T-cell (primary cell): ENCODE data around the gene IGDCC3. TPM values are rescaled to one million over a fixed set of nuclear protein-coding genes. Genes with fewer than 3 reads are reported as not detected.

Source experiments
- ATAC-seq, 4 experiments: fragments of 200-7000 bp in 3 of 4; fragments of 150-1000 bp in 1 of 4; cut with Tn5 transposase; replicated peaks in 1 of 4; 1 replicate in 3 of 4; 2 replicates in 1 of 4; pipeline ENCODE4 v1.10.0; 2021; ENCODE audit warnings: moderate library complexity in 3 of 4, mild to moderate bottlenecking in 2 of 4, moderate number of reproducible peaks in 1 of 4
- CTCF ChIA-PET, 2 donors: fragments of 300-600 bp; sonication (Branson Sonifier 250); formaldehyde crosslinking; loops; one replicate each; lab custom pipeline; 2022; ENCODE audit warnings: antibody characterized with exemption in 2 of 2; lab: Charles Lee
- POLR2A ChIA-PET, 2 donors: fragments of 300-600 bp; sonication (Branson Sonifier 250); formaldehyde crosslinking; loops; one replicate each; lab custom pipeline; 2022; ENCODE audit warnings: antibody characterized with exemption in 2 of 2; lab: Charles Lee
- DNase-seq, 35 experiments: peaks; one replicate each; pipeline versions ENCODE4 v3.0.0 to v3.0.0-alpha.2; 2013 to 2023
- H3K27ac ChIP-seq: one replicate; pipeline ENCODE4 v1.5.1; 2013; ENCODE audit warnings: low read length
- H3K27me3 ChIP-seq, 2 experiments: replicated peaks in 1 of 2; 1 replicate in 1 of 2; 2 replicates in 1 of 2; pipeline versions ENCODE4 v1.6.1 to v1.7.0; 2013; ENCODE audit warnings: low read length in 1 of 2, mixed read lengths in 1 of 2; ENCODE audit not compliant: control insufficient read depth in 2 of 2, insufficient read depth in 2 of 2; ENCODE audit errors: extremely low read depth in 1 of 2
- H3K36me3 ChIP-seq, 2 donors: 1 replicate in 1 of 2; 2 replicates in 1 of 2; pipeline versions ENCODE4 v1.6.1 to v1.7.0; 2013; ENCODE audit warnings: low read length in 1 of 2; ENCODE audit not compliant: control insufficient read depth in 2 of 2, insufficient read depth in 1 of 2; ENCODE audit errors: extremely low read depth in 1 of 2
- H3K4me1 ChIP-seq, 2 experiments: 1 replicate in 1 of 2; 2 replicates in 1 of 2; pipeline versions ENCODE4 v1.6.1 to v1.7.0; 2013; ENCODE audit warnings: low read length in 2 of 2, mixed read lengths in 1 of 2; ENCODE audit not compliant: insufficient read depth in 2 of 2, control insufficient read depth in 1 of 2; ENCODE audit errors: extremely low read depth in 1 of 2
- H3K4me3 ChIP-seq, 2 donors: 1 replicate in 1 of 2; 2 replicates in 1 of 2; pipeline versions ENCODE4 v1.5.1 to v1.7.0; 2013; ENCODE audit warnings: mild to moderate bottlenecking in 2 of 2, low read length in 1 of 2, moderate library complexity in 1 of 2; ENCODE audit not compliant: control insufficient read depth in 1 of 2; ENCODE audit errors: extremely low read depth in 1 of 2
- H3K9me3 ChIP-seq: 2 replicates; pipeline ENCODE4 v1.7.0; 2013
- H3K27ac Mint-ChIP-seq, 2 donors: one replicate each; pipeline ENCODE4 v1.8.0; 2020 to 2021; ENCODE audit warnings: mild to moderate bottlenecking in 2 of 2, mixed read lengths in 2 of 2
- H3K27me3 Mint-ChIP-seq, 2 donors: one replicate each; pipeline ENCODE4 v1.8.0; 2021 to 2022; ENCODE audit warnings: mixed read lengths in 2 of 2
- H3K36me3 Mint-ChIP-seq: one replicate; pipeline ENCODE4 v1.8.0; 2021; ENCODE audit warnings: mixed read lengths
- H3K4me1 Mint-ChIP-seq, 3 donors: one replicate each; pipeline ENCODE4 v1.8.0; 2020 to 2022; ENCODE audit warnings: mixed read lengths in 3 of 3, mild to moderate bottlenecking in 1 of 3
- H3K4me3 Mint-ChIP-seq, 3 donors: one replicate each; pipeline ENCODE4 v1.8.0; 2020 to 2022; ENCODE audit warnings: mild to moderate bottlenecking in 3 of 3, mixed read lengths in 3 of 3, moderate library complexity in 3 of 3
- H3K9me3 Mint-ChIP-seq, 3 donors: one replicate each; pipeline ENCODE4 v1.8.0; 2020 to 2022; ENCODE audit warnings: mixed read lengths in 3 of 3
- WGBS: methylation state at CpG from one replicate; pipeline ENCODE4 v1.1.5; 2013; ENCODE audit warnings: missing lambda C conversion rate; ENCODE audit not compliant: insufficient coverage; 5-methylcytosine and 5-hydroxymethylcytosine counted together
- total RNA-seq, 35 experiments: library from RNA in 6 of 35; stranded (reverse) in 6 of 35; fragments of 120-200 nt in 1 of 35; gene quantifications; one replicate each; pipeline versions ENCODE4 v1.2.1 to v1.2.4 and lab custom pipeline; 2013 to 2026

The IGDCC3 gene
- total RNA-seq, 5 donors from 2014 or later (not counting 1 experiment from before 2014, with no cell fraction given) = 0.06 TPM; not detected in 4

DNA sequence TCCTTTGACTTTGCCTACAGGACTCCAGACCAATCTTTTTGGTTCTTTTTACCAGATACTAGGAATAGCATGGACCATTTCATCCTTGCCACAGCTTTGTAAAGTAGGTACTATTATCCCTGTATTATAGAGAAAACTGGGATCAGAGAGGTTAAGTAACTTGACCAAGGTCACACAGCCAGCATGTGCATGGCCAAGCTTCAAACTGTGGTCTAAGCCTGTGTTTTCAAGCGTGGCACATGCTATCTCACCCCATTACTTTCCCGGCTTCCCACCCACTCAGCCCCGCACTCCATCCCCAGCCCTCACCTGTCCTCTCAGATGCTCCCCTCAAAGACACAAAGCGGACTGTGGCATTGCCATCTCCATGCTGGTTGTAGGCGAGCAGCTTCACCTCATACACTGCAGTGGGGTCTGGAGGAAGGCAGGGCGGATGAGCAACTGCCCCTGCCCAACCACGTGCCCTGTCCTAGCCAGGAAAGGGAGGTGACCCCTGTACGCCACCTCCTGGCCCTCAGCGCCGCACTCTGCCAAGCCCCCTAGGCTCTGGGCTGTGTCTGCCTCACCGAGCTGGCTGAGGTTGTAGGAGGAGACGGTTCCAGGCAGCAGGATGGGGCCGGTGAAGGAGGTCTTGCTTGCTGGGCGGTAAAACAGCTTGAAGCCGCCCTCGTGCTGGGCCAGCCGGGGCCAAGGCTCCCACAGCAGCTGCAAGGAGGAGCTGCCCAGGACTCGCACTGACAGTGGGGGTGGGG is 47.6 kb downstream of the IGDCC3 start:
- DNase-seq = no peak
- Mint-ChIP-seq H3K27ac (no peak overlapping the region), H3K4me3 (no peak overlapping the region), H3K9me3 (no peaks in the 10 kb centered on the region), H3K36me3 (no peaks in the 10 kb centered on the region), H3K27me3 (peaks cover 5 to 10% of the 10 kb centered on the region in 2 donors), H3K4me1 (no peaks in the 10 kb centered on the region)
- peaks cover 0 to 72% of the 10 kb centered on the region in 2 experiments for H3K27me3 ChIP-seq
- no peak for ATAC-seq
- H3K4me1 ChIP-seq = no peaks in the 10 kb centered on the region
- no peak overlapping the region for H3K4me3 ChIP-seq
- H3K27ac ChIP-seq = no peak overlapping the region
- no peaks in the 10 kb centered on the region for H3K9me3 ChIP-seq
- 81% methylated on average over 10 of the region's 18 CpGs for WGBS
- ChIA-PET POLR2A (no interaction called here), CTCF (interaction anchor here in 1 of 2 donors (0.6 kb wide), 1 partner anchor 113 kb away, joined by 3 read pairs; no protein-coding TSS in a partner anchor)
- H3K36me3 ChIP-seq = no peaks in the 10 kb centered on the region

DNA sequence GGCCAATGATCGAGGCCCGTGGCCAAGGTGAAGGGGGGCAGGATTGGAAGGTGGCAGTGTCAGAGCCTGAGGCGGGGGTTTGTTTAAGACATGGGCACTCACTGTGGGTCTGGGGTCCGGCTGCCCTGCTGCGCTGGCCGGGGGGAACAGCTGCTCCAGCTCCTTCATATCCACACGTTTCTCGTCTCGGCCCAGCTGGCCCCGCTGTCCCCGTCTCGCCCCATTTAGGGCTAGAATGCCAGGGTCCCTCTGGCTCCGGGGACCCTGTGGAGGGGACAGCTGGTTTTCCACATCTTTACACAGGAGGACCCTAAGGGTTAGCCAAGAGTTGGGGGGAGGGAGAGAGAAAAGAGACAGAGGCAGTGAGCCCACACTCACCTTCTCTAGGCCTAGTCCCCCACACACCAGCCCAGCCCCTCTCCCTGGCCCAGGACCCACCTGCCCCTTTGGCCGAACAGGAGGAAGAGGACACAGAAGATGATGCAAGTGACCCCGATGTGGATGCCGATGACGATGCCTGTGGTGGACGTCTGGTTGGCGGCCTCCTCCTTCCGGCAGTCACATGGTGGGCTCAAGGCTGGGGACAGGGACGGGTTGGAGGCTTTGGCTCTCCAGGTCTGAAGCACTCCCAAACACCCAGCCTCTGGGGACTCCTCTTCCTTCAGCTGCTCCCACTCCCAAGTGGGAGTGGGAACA is 48.4 kb downstream of the IGDCC3 start:
- no peaks in the 10 kb centered on the region for H3K9me3 Mint-ChIP-seq
- Histone ChIP-seq H3K27ac (no peak overlapping the region), H3K9me3 (no peaks in the 10 kb centered on the region), H3K4me3 (no peak overlapping the region), H3K4me1 (no peaks in the 10 kb centered on the region), H3K36me3 (no peaks in the 10 kb centered on the region), H3K27me3 (peaks cover 0 to 67% of the 10 kb centered on the region in 2 experiments)
- H3K4me1 Mint-ChIP-seq = no peaks in the 10 kb centered on the region
- peaks cover 5 to 10% of the 10 kb centered on the region in 2 donors for H3K27me3 Mint-ChIP-seq
- no peak overlapping the region for H3K4me3 Mint-ChIP-seq
- POLR2A ChIA-PET = no interaction called here
- WGBS = 83% methylated on average over 5 of the region's 21 CpGs
- no peak for DNase-seq
- CTCF ChIA-PET = no interaction called here
- ATAC-seq = no peak
- H3K36me3 Mint-ChIP-seq = no peaks in the 10 kb centered on the region
- no peak overlapping the region for H3K27ac Mint-ChIP-seq

DNA sequence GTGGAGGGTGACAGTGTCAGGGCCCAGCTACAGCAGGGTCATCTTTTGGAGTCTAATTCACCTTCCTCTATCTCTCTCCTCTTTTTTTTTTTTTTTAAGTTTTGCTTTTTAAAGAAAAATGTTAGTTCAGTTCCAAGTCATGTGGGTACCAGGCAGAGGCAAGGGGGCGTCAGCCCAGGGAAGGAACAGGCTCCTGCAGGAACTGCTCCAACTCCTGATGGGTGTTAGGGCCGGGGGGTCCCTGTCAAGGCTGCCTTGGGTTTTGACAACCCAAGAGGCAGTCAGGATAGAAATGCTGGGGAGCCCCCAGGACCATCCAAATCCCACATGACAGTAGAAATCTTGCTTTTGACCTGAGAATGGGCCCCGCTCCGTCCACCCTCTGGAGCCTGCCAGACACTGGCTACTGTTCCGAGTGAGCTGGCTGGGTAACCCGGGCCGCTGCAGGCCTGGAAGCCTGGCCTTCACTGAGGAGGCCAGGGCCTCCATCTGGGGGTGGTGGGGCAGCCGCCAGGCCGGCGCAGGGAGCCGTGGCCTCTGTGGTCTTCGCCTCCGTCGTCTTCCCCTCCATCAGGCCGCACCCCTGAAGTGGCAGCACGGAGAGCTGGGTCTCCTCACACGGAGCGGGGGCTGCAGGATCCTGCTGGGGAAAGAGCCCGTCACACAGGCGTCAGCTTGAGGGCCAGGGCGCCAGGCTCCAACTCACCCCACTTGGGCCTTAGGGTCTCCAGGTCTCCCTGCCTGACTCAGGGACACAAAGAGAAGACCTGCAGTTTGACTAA is 49.1 kb downstream of the IGDCC3 start:
- H3K9me3 Mint-ChIP-seq = no peaks in the 10 kb centered on the region
- no peaks in the 10 kb centered on the region for H3K9me3 ChIP-seq
- H3K4me1 ChIP-seq = no peaks in the 10 kb centered on the region
- ATAC-seq = no peak
- H3K27me3 Mint-ChIP-seq = peaks cover 5% of the 10 kb centered on the region in 2 donors
- no peak overlapping the region for H3K4me3 ChIP-seq
- H3K27ac Mint-ChIP-seq = no peak overlapping the region
- H3K36me3 Mint-ChIP-seq = no peaks in the 10 kb centered on the region
- ChIA-PET POLR2A (no interaction called here), CTCF (no interaction called here)
- H3K4me3 Mint-ChIP-seq = no peak overlapping the region
- no peak overlapping the region for H3K27ac ChIP-seq
- peaks cover 0 to 66% of the 10 kb centered on the region in 2 experiments for H3K27me3 ChIP-seq
- no peaks in the 10 kb centered on the region for H3K36me3 ChIP-seq
- DNase-seq = no peak
- no peaks in the 10 kb centered on the region for H3K4me1 Mint-ChIP-seq
- 83% methylated on average over 20 of the region's 21 CpGs for WGBS

DNA sequence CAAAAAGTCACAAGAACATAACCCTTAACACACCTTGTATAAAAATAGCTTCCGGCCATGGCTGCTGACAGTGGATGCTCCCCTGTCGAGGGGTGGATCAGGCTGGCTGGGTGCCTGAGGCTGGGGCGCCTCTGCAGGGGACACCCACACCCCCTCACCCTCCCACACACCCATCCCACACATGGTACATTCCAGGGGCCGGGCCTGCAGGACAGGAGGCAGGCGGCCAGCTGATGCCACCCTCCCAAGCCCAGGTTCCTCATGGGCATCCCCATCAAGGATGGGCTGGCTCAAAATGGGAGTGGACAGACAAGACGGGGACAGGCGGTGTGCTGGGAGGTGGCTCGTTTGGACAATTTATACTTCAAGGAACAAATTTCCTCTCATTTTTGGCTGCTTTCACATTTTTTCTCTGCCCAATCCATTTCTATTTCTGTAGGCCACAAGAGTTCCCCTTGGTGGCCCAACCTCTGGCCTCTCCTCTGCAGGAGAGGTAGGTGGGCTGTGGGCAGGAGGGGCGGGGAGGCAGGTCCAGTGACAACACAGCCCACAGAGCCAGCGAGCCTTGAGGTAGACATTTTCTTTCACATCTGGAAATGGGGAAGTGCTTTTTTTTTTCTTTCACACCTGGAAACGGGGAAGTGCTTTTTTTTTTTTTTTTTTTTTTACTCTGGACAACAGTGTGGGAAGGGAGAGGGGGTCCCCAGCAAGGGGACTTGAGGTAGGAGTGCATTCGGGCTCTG is 50.0 kb downstream of the IGDCC3 start:
- Mint-ChIP-seq H3K27ac (no peak overlapping the region), H3K27me3 (peaks cover 5% of the 10 kb centered on the region in 2 donors), H3K9me3 (no peaks in the 10 kb centered on the region), H3K36me3 (no peaks in the 10 kb centered on the region), H3K4me3 (no peak overlapping the region), H3K4me1 (no peaks in the 10 kb centered on the region)
- DNase-seq (no peak), ATAC-seq (no peak)
- Histone ChIP-seq H3K9me3 (no peaks in the 10 kb centered on the region), H3K4me1 (no peaks in the 10 kb centered on the region), H3K4me3 (no peak overlapping the region), H3K36me3 (no peaks in the 10 kb centered on the region), H3K27me3 (peaks cover 0 to 68% of the 10 kb centered on the region in 2 experiments), H3K27ac (no peak overlapping the region)
- ChIA-PET POLR2A (no interaction called here), CTCF (interaction anchor here in 1 of 2 donors (0.5 kb wide), 1 partner anchor 80 kb away, joined by 4 read pairs; no protein-coding TSS in a partner anchor)
- 69% methylated on average over 9 of the region's 12 CpGs for WGBS

DNA sequence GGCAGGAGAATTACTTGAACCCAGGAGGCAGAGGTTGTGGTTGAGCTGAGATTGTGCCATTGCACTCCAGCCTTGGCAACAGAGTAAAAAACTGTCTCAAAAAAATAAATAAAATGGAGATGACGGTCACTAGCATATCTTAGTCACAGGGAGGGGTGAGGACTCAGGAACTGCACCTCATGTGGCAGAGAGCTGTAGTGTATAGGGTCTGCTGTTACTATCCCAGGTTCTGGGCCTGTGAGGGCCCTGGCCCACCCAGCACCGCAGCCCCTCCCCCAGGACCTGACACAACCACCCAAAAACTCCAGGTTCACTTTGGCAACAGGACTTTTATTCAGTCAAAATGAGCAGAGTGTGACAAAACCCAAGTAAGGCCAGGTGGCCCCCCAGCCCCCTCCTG is 51.0 kb downstream of the IGDCC3 start:
- peaks cover 5 to 12% of the 10 kb centered on the region in 2 donors for H3K27me3 Mint-ChIP-seq
- peaks cover 0 to 77% of the 10 kb centered on the region in 2 experiments for H3K27me3 ChIP-seq
- ChIA-PET CTCF (interaction anchor here in 1 of 2 donors (0.5 kb wide), 1 partner anchor 81 kb away, joined by 4 read pairs; no protein-coding TSS in a partner anchor), POLR2A (no interaction called here)
- no peak overlapping the region for H3K27ac Mint-ChIP-seq
- DNase-seq = no peak
- no peak for ATAC-seq
- H3K9me3 Mint-ChIP-seq = no peaks in the 10 kb centered on the region
- H3K9me3 ChIP-seq = no peaks in the 10 kb centered on the region
- no peaks in the 10 kb centered on the region for H3K4me1 Mint-ChIP-seq
- WGBS = no CpG with 5 or more reads among the region's 2 CpGs
- no peak overlapping the region for H3K27ac ChIP-seq
- H3K4me3 Mint-ChIP-seq = no peak overlapping the region
- H3K4me1 ChIP-seq = no peaks in the 10 kb centered on the region
- H3K36me3 Mint-ChIP-seq = no peaks in the 10 kb centered on the region
- H3K36me3 ChIP-seq = no peaks in the 10 kb centered on the region
- no peak overlapping the region for H3K4me3 ChIP-seq
